Measurements from ENCODE around the gene ATP8A2.
A peak's percentile ranks its signal among the peaks of the same experiment; 100 is the strongest.

ATP8A2 gene

GRCh38 chr13:26015271-26016125 is 643.7 kb downstream of the ATP8A2 start:
- H3K27ac ChIP-seq (ENCODE audit: low read depth, low read length) = no peak overlapping the region
- peaks cover 0 to 6% (median 0%) of the 10 kb centered on the region in 5 donors for H3K9me3 ChIP-seq (ENCODE audit: control insufficient read depth in 5 of 5, low read length in 5 of 5)
- peak overlapping the region in 1 of 5 donors; percentile 24 for H3K4me3 ChIP-seq (ENCODE audit: low read depth in 1 of 5, low read length in 5 of 5)
- peaks cover 3 to 52% (median 47%) of the 10 kb centered on the region in 5 donors for H3K4me1 ChIP-seq (ENCODE audit: control insufficient read depth in 5 of 5, insufficient read depth in 5 of 5, low read length in 5 of 5)
- peaks cover 0 to 13% (median 3%) of the 10 kb centered on the region in 5 donors for H3K27me3 ChIP-seq (ENCODE audit: control insufficient read depth in 5 of 5, insufficient read depth in 4 of 5, low read length in 5 of 5)
- no peaks in the 10 kb centered on the region for H3K36me3 ChIP-seq (ENCODE audit: control insufficient read depth in 5 of 5, insufficient read depth in 5 of 5, low read length in 5 of 5)
- no peak overlapping the region for H3K9ac ChIP-seq (ENCODE audit: low read length in 5 of 5)

GRCh38 chr13:26016189-26016588 is 644.4 kb downstream of the ATP8A2 start:
- H3K27ac ChIP-seq (ENCODE audit: low read depth, low read length) = no peak overlapping the region
- H3K9ac ChIP-seq (ENCODE audit: low read length in 5 of 5) = no peak overlapping the region
- peaks cover 0 to 6% (median 0%) of the 10 kb centered on the region in 5 donors for H3K9me3 ChIP-seq (ENCODE audit: control insufficient read depth in 5 of 5, low read length in 5 of 5)
- peaks cover 3 to 52% (median 47%) of the 10 kb centered on the region in 5 donors for H3K4me1 ChIP-seq (ENCODE audit: control insufficient read depth in 5 of 5, insufficient read depth in 5 of 5, low read length in 5 of 5)
- H3K36me3 ChIP-seq (ENCODE audit: control insufficient read depth in 5 of 5, insufficient read depth in 5 of 5, low read length in 5 of 5) = no peaks in the 10 kb centered on the region
- no peak overlapping the region for H3K4me3 ChIP-seq (ENCODE audit: low read depth in 1 of 5, low read length in 5 of 5)
- H3K27me3 ChIP-seq (ENCODE audit: control insufficient read depth in 5 of 5, insufficient read depth in 4 of 5, low read length in 5 of 5) = peaks cover 0 to 13% (median 0%) of the 10 kb centered on the region in 5 donors

GRCh38 chr13:26017196-26017921 is 645.6 kb downstream of the ATP8A2 start:
- Histone ChIP-seq H3K4me3 (ENCODE audit: low read depth in 1 of 5, low read length in 5 of 5) (no peak overlapping the region), H3K27ac (ENCODE audit: low read depth, low read length) (peak overlapping the region; percentile 61), H3K9ac (ENCODE audit: low read length in 5 of 5) (no peak overlapping the region), H3K9me3 (ENCODE audit: control insufficient read depth in 5 of 5, low read length in 5 of 5) (peaks cover 0 to 6% (median 0%) of the 10 kb centered on the region in 5 donors), H3K36me3 (ENCODE audit: control insufficient read depth in 5 of 5, insufficient read depth in 5 of 5, low read length in 5 of 5) (no peaks in the 10 kb centered on the region), H3K27me3 (ENCODE audit: control insufficient read depth in 5 of 5, insufficient read depth in 4 of 5, low read length in 5 of 5) (peaks cover 0 to 7% (median 0%) of the 10 kb centered on the region in 5 donors), H3K4me1 (ENCODE audit: control insufficient read depth in 5 of 5, insufficient read depth in 5 of 5, low read length in 5 of 5) (peaks cover 3 to 49% (median 42%) of the 10 kb centered on the region in 5 donors)

- Histone ChIP-seq H3K27ac (ENCODE audit: low read depth, low read length) (peak overlapping the region; percentile 61), H3K36me3 (ENCODE audit: control insufficient read depth in 5 of 5, insufficient read depth in 5 of 5, low read length in 5 of 5) (no peaks in the 10 kb centered on the region), H3K9ac (ENCODE audit: low read length in 5 of 5) (no peak overlapping the region), H3K4me1 (ENCODE audit: control insufficient read depth in 5 of 5, insufficient read depth in 5 of 5, low read length in 5 of 5) (peaks cover 3 to 56% (median 47%) of the 10 kb centered on the region in 5 donors), H3K27me3 (ENCODE audit: control insufficient read depth in 5 of 5, insufficient read depth in 4 of 5, low read length in 5 of 5) (peaks cover 0 to 4% (median 0%) of the 10 kb centered on the region in 5 donors), H3K4me3 (ENCODE audit: low read depth in 1 of 5, low read length in 5 of 5) (no peak overlapping the region), H3K9me3 (ENCODE audit: control insufficient read depth in 5 of 5, low read length in 5 of 5) (peaks cover 0 to 6% (median 0%) of the 10 kb centered on the region in 5 donors)
Measured at GRCh38 chr13:26017932-26018665, 646.3 kb downstream of the ATP8A2 start.

GRCh38 chr13:26019251-26019650 is 647.5 kb downstream of the ATP8A2 start:
- Histone ChIP-seq H3K27me3 (ENCODE audit: control insufficient read depth in 5 of 5, insufficient read depth in 4 of 5, low read length in 5 of 5) (no peaks in the 10 kb centered on the region), H3K4me1 (ENCODE audit: control insufficient read depth in 5 of 5, insufficient read depth in 5 of 5, low read length in 5 of 5) (peaks cover 3 to 63% (median 50%) of the 10 kb centered on the region in 5 donors), H3K9ac (ENCODE audit: low read length in 5 of 5) (no peak overlapping the region), H3K4me3 (ENCODE audit: low read depth in 1 of 5, low read length in 5 of 5) (no peak overlapping the region), H3K9me3 (ENCODE audit: control insufficient read depth in 5 of 5, low read length in 5 of 5) (peaks cover 0 to under 1% (median 0%) of the 10 kb centered on the region in 5 donors), H3K36me3 (ENCODE audit: control insufficient read depth in 5 of 5, insufficient read depth in 5 of 5, low read length in 5 of 5) (no peaks in the 10 kb centered on the region), H3K27ac (ENCODE audit: low read depth, low read length) (peak overlapping the region; percentile 61)

GRCh38 chr13:26019881-26020870 is 648.4 kb downstream of the ATP8A2 start:
- H3K9ac ChIP-seq (ENCODE audit: low read length in 5 of 5) = no peak overlapping the region
- no peaks in the 10 kb centered on the region for H3K9me3 ChIP-seq (ENCODE audit: control insufficient read depth in 5 of 5, low read length in 5 of 5)
- H3K4me3 ChIP-seq (ENCODE audit: low read depth in 1 of 5, low read length in 5 of 5) = no peak overlapping the region
- H3K27ac ChIP-seq (ENCODE audit: low read depth, low read length) = peak overlapping the region; percentile 52
- H3K27me3 ChIP-seq (ENCODE audit: control insufficient read depth in 5 of 5, insufficient read depth in 4 of 5, low read length in 5 of 5) = no peaks in the 10 kb centered on the region
- H3K36me3 ChIP-seq (ENCODE audit: control insufficient read depth in 5 of 5, insufficient read depth in 5 of 5, low read length in 5 of 5) = no peaks in the 10 kb centered on the region
- peaks cover 3 to 63% (median 50%) of the 10 kb centered on the region in 5 donors for H3K4me1 ChIP-seq (ENCODE audit: control insufficient read depth in 5 of 5, insufficient read depth in 5 of 5, low read length in 5 of 5)

- Histone ChIP-seq H3K9ac (ENCODE audit: low read length in 5 of 5) (no peak overlapping the region), H3K9me3 (ENCODE audit: control insufficient read depth in 5 of 5, low read length in 5 of 5) (no peaks in the 10 kb centered on the region), H3K4me3 (ENCODE audit: low read depth in 1 of 5, low read length in 5 of 5) (no peak overlapping the region), H3K27me3 (ENCODE audit: control insufficient read depth in 5 of 5, insufficient read depth in 4 of 5, low read length in 5 of 5) (no peaks in the 10 kb centered on the region), H3K27ac (ENCODE audit: low read depth, low read length) (no peak overlapping the region), H3K4me1 (ENCODE audit: control insufficient read depth in 5 of 5, insufficient read depth in 5 of 5, low read length in 5 of 5) (peaks cover 3 to 59% (median 46%) of the 10 kb centered on the region in 5 donors), H3K36me3 (ENCODE audit: control insufficient read depth in 5 of 5, insufficient read depth in 5 of 5, low read length in 5 of 5) (no peaks in the 10 kb centered on the region)
Measured at GRCh38 chr13:26020891-26021290, 649.1 kb downstream of the ATP8A2 start.

GRCh38 chr13:26021516-26021915 is 649.7 kb downstream of the ATP8A2 start:
- Histone ChIP-seq H3K27me3 (ENCODE audit: control insufficient read depth in 5 of 5, insufficient read depth in 4 of 5, low read length in 5 of 5) (no peaks in the 10 kb centered on the region), H3K9me3 (ENCODE audit: control insufficient read depth in 5 of 5, low read length in 5 of 5) (no peaks in the 10 kb centered on the region), H3K4me1 (ENCODE audit: control insufficient read depth in 5 of 5, insufficient read depth in 5 of 5, low read length in 5 of 5) (peaks cover 3 to 56% (median 42%) of the 10 kb centered on the region in 5 donors), H3K4me3 (ENCODE audit: low read depth in 1 of 5, low read length in 5 of 5) (no peak overlapping the region), H3K9ac (ENCODE audit: low read length in 5 of 5) (no peak overlapping the region), H3K27ac (ENCODE audit: low read depth, low read length) (no peak overlapping the region), H3K36me3 (ENCODE audit: control insufficient read depth in 5 of 5, insufficient read depth in 5 of 5, low read length in 5 of 5) (no peaks in the 10 kb centered on the region)

- Histone ChIP-seq H3K4me1 (ENCODE audit: control insufficient read depth in 5 of 5, insufficient read depth in 5 of 5, low read length in 5 of 5) (peaks cover 3 to 52% (median 37%) of the 10 kb centered on the region in 5 donors), H3K9ac (ENCODE audit: low read length in 5 of 5) (no peak overlapping the region), H3K4me3 (ENCODE audit: low read depth in 1 of 5, low read length in 5 of 5) (no peak overlapping the region), H3K36me3 (ENCODE audit: control insufficient read depth in 5 of 5, insufficient read depth in 5 of 5, low read length in 5 of 5) (no peaks in the 10 kb centered on the region), H3K27ac (ENCODE audit: low read depth, low read length) (peak overlapping the region; percentile 2), H3K27me3 (ENCODE audit: control insufficient read depth in 5 of 5, insufficient read depth in 4 of 5, low read length in 5 of 5) (no peaks in the 10 kb centered on the region), H3K9me3 (ENCODE audit: control insufficient read depth in 5 of 5, low read length in 5 of 5) (no peaks in the 10 kb centered on the region)
Measured at GRCh38 chr13:26021956-26022355, 650.2 kb downstream of the ATP8A2 start.
